Neural progenitor cell (in vitro differentiated cells): ENCODE data around the gene CACNA1B. TPM values are rescaled to one million over a fixed set of nuclear protein-coding genes. Genes with fewer than 3 reads are reported as not detected.

Experiments
- DNase-seq: peaks from one replicate; pipeline ENCODE4 v3.0.0-alpha.2; 2016; ENCODE audit warnings: low spot score
- H2AFZ ChIP-seq: fragments of 200-600 bp; sonication (generic); replicated peaks from 2 replicates; pipeline ENCODE4 v1.6.1; 2016; ENCODE audit warnings: antibody characterized with exemption
- H3F3A ChIP-seq: fragments of 200-600 bp; sonication (generic); 2 replicates; pipeline ENCODE4 v1.6.1; 2016; ENCODE audit warnings: antibody characterized with exemption, low read depth
- H3K27ac ChIP-seq: fragments of 200-600 bp; sonication (generic); 2 replicates; pipeline ENCODE4 v1.5.1; 2016; ENCODE audit warnings: mild to moderate bottlenecking
- H3K27me3 ChIP-seq: fragments of 200-600 bp; sonication (generic); 2 replicates; pipeline ENCODE4 v1.6.1; 2016; ENCODE audit warnings: mild to moderate bottlenecking, moderate library complexity
- H3K36me3 ChIP-seq: fragments of 200-600 bp; sonication (generic); 2 replicates; pipeline ENCODE4 v1.5.1; 2016
- H3K4me1 ChIP-seq: fragments of 200-600 bp; sonication (generic); 2 replicates; pipeline ENCODE4 v1.6.1; 2016; ENCODE audit warnings: mixed run types
- H3K4me2 ChIP-seq: fragments of 200-600 bp; sonication (generic); 2 replicates; pipeline ENCODE4 v1.6.1; 2016
- H3K4me3 ChIP-seq: fragments of 200-600 bp; sonication (generic); 2 replicates; pipeline ENCODE4 v1.5.1; 2016
- H3K79me2 ChIP-seq: fragments of 200-600 bp; sonication (generic); 2 replicates; pipeline ENCODE4 v1.6.1; 2016; ENCODE audit warnings: low read depth
- H3K9ac ChIP-seq: fragments of 200-600 bp; sonication (generic); 2 replicates; pipeline ENCODE4 v1.6.1; 2016
- H3K9me3 ChIP-seq: fragments of 200-600 bp; sonication (generic); 2 replicates; pipeline ENCODE4 v1.5.1; 2016; ENCODE audit warnings: low read depth
- H4K20me1 ChIP-seq: fragments of 200-600 bp; sonication (generic); 2 replicates; pipeline ENCODE4 v1.6.1; 2016; ENCODE audit warnings: low read depth
- H3K27ac Mint-ChIP-seq: 3 replicates; pipeline ENCODE4 v1.8.0; 2021; ENCODE audit warnings: mixed read lengths
- H3K27me3 Mint-ChIP-seq: 2 replicates; pipeline ENCODE4 v1.8.0; 2022; ENCODE audit warnings: low read depth, mild to moderate bottlenecking, inconsistent platforms, moderate library complexity, mixed read lengths; ENCODE audit not compliant: insufficient read depth
- H3K36me3 Mint-ChIP-seq: 3 replicates; pipeline ENCODE4 v1.8.0; 2021; ENCODE audit warnings: mixed read lengths
- H3K4me1 Mint-ChIP-seq: 3 replicates; pipeline ENCODE4 v1.8.0; 2021; ENCODE audit warnings: mixed read lengths
- H3K4me3 Mint-ChIP-seq: 3 replicates; pipeline ENCODE4 v1.8.0; 2021; ENCODE audit warnings: mild to moderate bottlenecking, moderate library complexity, mixed read lengths
- H3K9me3 Mint-ChIP-seq: 3 replicates; pipeline ENCODE4 v1.8.0; 2020; ENCODE audit warnings: mixed read lengths
- EZH2 ChIP-seq: fragments of 200-600 bp; sonication (generic); IDR thresholded peaks from 2 replicates; pipeline ENCODE4 v1.6.1; 2017; ENCODE audit warnings: antibody characterized with exemption, mild to moderate bottlenecking, moderate library complexity
- EZH2phosphoT487 ChIP-seq: fragments of 200-600 bp; sonication (generic); IDR thresholded peaks from 2 replicates; pipeline ENCODE4 v1.6.1; 2017; ENCODE audit warnings: antibody characterized with exemption
- total RNA-seq: library from RNA; depleted of rRNA; stranded (reverse); fragments of >200 nt; gene quantifications from 2 replicates; pipeline ENCODE4 v1.2.3, GENCODE V29; 2015; ENCODE audit warnings: low replicate concordance
- TF ChIP-seq, protein P1 (sequence below): fragments of 200-600 bp; sonication (generic); IDR thresholded peaks from 2 replicates; pipeline ENCODE4 v1.5.1; 2017; ENCODE audit warnings: antibody characterized with exemption, mild to moderate bottlenecking

Gene CACNA1B
- total RNA-seq, 1 donor from 2014 or later, result 0.30 TPM

DNA sequence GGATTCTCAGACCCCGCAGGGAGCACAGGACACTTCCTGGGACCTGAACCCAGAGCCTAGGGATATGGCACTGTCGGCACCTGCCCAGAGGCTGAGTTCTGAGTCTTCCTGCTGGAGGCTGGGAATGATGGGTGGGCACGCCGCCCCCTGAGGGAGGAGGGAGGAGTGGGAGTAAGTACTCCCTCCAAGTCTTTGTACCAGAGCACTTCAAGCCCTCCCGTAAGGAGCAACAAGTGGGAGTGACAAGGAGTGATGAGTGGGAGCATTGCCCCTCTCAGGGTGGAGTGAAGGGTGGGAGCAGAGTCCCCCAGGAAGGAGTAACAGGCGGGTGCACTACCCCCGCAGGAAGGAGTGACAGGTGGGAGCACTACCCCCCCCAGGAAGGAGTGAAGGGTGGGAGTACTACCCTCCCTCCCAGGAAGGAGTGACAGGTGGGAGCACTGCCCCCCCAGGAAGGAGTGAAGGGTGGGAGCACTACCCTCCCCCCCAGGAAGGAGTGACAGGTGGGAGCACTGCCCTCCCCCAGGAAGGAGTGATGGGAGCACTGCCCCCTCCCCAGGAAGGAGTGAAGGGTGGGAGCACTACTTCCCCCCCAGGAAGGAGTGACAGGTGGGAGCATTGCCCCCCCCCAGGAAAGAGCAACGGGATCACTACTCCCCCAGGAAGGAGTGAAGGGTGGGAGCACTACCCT lies 100.1 kb downstream of the CACNA1B start:
- Histone ChIP-seq H3K4me3 (no peak overlapping the region), H3K4me2 (no peak overlapping the region), H3K27me3 (no peaks in the 10 kb centered on the region), H3K79me2 (no peaks in the 10 kb centered on the region), H3K36me3 (no peaks in the 10 kb centered on the region), H3K9ac (no peak overlapping the region), H3K27ac (no peak overlapping the region), H4K20me1 (no peaks in the 10 kb centered on the region), H3F3A (no peaks in the 10 kb centered on the region), H2AFZ (no peak overlapping the region), H3K4me1 (no peaks in the 10 kb centered on the region), H3K9me3 (no peaks in the 10 kb centered on the region)
- no peaks in the 10 kb centered on the region for H3K36me3 Mint-ChIP-seq
- peaks cover 4% of the 10 kb centered on the region for H3K4me1 Mint-ChIP-seq
- no peak overlapping the region for H3K27ac Mint-ChIP-seq
- H3K27me3 Mint-ChIP-seq, result no peaks in the 10 kb centered on the region
- no peak overlapping the region for H3K4me3 Mint-ChIP-seq
- no peak for DNase-seq
- TF ChIP-seq EZH2phosphoT487, result no peak
- no peak for TF ChIP-seq EZH2
- TF ChIP-seq, protein P1, sequence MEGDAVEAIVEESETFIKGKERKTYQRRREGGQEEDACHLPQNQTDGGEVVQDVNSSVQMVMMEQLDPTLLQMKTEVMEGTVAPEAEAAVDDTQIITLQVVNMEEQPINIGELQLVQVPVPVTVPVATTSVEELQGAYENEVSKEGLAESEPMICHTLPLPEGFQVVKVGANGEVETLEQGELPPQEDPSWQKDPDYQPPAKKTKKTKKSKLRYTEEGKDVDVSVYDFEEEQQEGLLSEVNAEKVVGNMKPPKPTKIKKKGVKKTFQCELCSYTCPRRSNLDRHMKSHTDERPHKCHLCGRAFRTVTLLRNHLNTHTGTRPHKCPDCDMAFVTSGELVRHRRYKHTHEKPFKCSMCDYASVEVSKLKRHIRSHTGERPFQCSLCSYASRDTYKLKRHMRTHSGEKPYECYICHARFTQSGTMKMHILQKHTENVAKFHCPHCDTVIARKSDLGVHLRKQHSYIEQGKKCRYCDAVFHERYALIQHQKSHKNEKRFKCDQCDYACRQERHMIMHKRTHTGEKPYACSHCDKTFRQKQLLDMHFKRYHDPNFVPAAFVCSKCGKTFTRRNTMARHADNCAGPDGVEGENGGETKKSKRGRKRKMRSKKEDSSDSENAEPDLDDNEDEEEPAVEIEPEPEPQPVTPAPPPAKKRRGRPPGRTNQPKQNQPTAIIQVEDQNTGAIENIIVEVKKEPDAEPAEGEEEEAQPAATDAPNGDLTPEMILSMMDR, result no peak
- H3K9me3 Mint-ChIP-seq, result no peaks in the 10 kb centered on the region

DNA sequence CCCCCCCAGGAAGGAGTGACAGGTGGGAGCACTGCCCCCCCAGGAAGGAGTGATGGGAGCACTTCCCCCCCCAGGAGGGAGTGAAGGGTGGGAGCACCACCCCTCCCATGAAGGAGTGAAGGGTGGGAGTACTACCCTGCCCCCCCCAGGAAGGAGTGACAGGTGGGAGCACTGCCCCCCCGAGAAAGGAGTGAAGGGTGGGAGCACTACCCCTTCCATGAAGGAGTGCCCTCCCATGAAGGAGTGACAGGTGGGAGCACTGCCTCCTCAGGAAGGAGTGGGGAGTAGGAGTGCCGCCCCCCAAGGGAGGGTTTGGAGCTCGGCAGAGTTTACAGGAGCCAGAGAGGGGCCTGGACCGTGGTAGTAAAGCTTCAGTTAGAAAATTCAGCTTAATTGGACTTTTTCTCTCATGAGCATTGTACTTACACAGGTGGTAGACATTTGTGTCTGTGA lies 100.7 kb downstream of the CACNA1B start:
- no peaks in the 10 kb centered on the region for H3K4me1 Mint-ChIP-seq
- H3K9me3 Mint-ChIP-seq, result no peaks in the 10 kb centered on the region
- H3K27me3 Mint-ChIP-seq, result peaks cover 2% of the 10 kb centered on the region
- TF ChIP-seq EZH2 (no peak), EZH2phosphoT487 (no peak)
- TF ChIP-seq, protein P1, result no peak
- H3F3A ChIP-seq, result no peaks in the 10 kb centered on the region
- no peak overlapping the region for H3K27ac ChIP-seq
- H3K36me3 Mint-ChIP-seq, result no peaks in the 10 kb centered on the region
- peak overlapping the region; percentile 34 for H3K27ac Mint-ChIP-seq
- H3K27me3 ChIP-seq, result no peaks in the 10 kb centered on the region
- no peak for DNase-seq
- no peaks in the 10 kb centered on the region for H4K20me1 ChIP-seq
- no peaks in the 10 kb centered on the region for H3K4me1 ChIP-seq
- no peak overlapping the region for H3K4me3 Mint-ChIP-seq
- no peak overlapping the region for H3K4me2 ChIP-seq
- H3K9me3 ChIP-seq, result no peaks in the 10 kb centered on the region
- no peaks in the 10 kb centered on the region for H3K79me2 ChIP-seq
- H3K36me3 ChIP-seq, result no peaks in the 10 kb centered on the region
- no peak overlapping the region for H3K9ac ChIP-seq
- H2AFZ ChIP-seq, result no peak overlapping the region
- H3K4me3 ChIP-seq, result no peak overlapping the region

DNA sequence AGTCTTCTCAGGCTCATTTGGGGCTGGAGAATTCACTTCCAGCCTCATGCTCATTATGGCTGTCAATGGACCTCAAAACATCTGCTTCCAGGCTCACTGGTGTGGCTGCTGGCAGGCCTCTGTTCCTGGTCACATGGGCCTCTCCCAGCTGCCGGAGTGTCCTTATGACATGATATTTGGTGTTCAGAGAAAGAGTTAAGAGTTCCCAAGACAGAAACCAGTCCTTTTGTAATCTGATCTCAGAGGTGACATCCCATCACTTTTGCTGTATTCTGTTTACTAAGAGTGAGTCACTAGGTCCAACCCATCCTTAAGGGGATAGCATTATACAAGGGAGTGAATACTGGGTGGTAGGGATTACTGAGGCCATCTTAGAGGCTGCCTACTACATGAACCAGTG lies 104.6 kb downstream of the CACNA1B start:
- Histone ChIP-seq H3K27ac (no peak overlapping the region), H3K4me3 (no peak overlapping the region), H3K4me2 (no peak overlapping the region), H3K79me2 (no peaks in the 10 kb centered on the region), H3K9me3 (no peaks in the 10 kb centered on the region), H3K36me3 (no peaks in the 10 kb centered on the region), H3F3A (no peaks in the 10 kb centered on the region), H3K27me3 (no peaks in the 10 kb centered on the region), H3K4me1 (no peaks in the 10 kb centered on the region), H2AFZ (no peak overlapping the region), H3K9ac (no peak overlapping the region), H4K20me1 (no peaks in the 10 kb centered on the region)
- DNase-seq, result no peak
- Mint-ChIP-seq H3K4me3 (no peak overlapping the region), H3K4me1 (peaks cover 2% of the 10 kb centered on the region), H3K27ac (no peak overlapping the region), H3K9me3 (no peaks in the 10 kb centered on the region), H3K27me3 (peaks cover 4% of the 10 kb centered on the region), H3K36me3 (no peaks in the 10 kb centered on the region)
- TF ChIP-seq EZH2, result no peak
- no peak for TF ChIP-seq EZH2phosphoT487
- TF ChIP-seq, protein P1, result no peak
